ENCODE data around the gene UBE2E2.

Gene UBE2E2

DNA sequence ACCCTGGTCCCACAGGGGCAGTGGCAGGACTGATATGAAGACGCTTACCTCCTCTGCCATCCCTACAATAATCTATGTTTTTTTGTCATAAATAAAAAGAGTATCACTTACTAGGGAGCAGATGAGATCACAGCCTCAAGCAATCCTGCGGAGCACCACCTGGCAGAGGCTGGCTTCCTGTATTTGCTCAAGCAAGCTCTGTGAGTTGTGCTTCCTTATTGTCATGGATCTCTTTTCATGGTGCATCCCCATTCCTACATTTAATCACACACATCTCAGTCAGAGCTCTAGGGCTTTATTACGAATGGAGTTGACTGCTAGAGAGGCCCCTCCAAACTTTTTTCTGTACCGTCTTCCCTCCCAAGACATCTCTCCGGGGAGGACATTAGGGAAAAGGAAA is 186.0 kb downstream of the UBE2E2 start:
- DNase-seq (ENCODE audit: low read depth in 2 of 2): no peak

GRCh38 chr3:23389686-23390085 is 186.6 kb downstream of the UBE2E2 start:
- no peak for DNase-seq (ENCODE audit: low read depth in 2 of 2)

GRCh38 chr3:23390446-23390845 is 187.3 kb downstream of the UBE2E2 start:
- no peak for DNase-seq (ENCODE audit: low read depth in 2 of 2)

GRCh38 chr3:23390989-23391553 is 187.9 kb downstream of the UBE2E2 start:
- no peak for DNase-seq (ENCODE audit: low read depth in 2 of 2)

- DNase-seq (ENCODE audit: low read depth in 2 of 2): no peak
Measured at GRCh38 chr3:23395115-23395514, 192.0 kb downstream of the UBE2E2 start.

DNA sequence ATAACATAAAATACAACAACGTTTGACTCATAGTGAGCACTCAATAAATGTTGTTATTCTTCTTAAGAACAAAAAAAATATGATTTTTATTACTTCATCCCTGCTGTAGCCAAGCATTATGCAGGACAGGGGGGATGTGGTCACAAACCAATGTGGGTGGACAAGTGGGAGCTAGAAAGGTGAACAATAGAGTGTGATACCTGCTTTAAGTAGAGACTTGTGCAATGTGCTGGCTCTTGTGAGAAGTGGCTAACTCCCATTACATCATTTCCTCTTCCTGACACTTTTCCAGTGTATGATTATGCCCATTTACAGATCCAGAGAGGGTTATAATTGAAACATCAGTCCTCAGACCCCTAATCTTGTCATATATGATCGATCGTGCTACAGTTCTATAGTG is 193.6 kb downstream of the UBE2E2 start:
- no peak for DNase-seq (ENCODE audit: low read depth in 2 of 2)

DNA sequence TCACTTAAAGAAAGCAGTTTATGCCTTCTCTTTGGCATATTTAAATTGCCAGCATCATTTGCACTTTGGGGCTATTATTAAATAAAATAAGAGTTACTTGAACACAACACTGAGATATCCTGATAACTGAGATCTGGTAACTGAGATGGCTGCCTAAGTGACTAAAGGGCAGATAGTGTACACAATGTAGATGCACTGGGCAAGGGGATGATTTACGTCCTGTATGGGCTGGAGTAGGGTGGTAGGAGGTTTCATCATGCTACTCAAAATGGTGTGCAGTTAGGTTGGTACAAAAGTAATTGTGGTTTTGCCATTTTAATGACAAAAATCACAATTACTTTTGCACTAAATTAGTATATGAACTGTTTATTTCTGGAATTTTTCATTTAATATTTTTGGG is 196.1 kb downstream of the UBE2E2 start:
- DNase-seq (ENCODE audit: low read depth in 2 of 2): no peak

DNA sequence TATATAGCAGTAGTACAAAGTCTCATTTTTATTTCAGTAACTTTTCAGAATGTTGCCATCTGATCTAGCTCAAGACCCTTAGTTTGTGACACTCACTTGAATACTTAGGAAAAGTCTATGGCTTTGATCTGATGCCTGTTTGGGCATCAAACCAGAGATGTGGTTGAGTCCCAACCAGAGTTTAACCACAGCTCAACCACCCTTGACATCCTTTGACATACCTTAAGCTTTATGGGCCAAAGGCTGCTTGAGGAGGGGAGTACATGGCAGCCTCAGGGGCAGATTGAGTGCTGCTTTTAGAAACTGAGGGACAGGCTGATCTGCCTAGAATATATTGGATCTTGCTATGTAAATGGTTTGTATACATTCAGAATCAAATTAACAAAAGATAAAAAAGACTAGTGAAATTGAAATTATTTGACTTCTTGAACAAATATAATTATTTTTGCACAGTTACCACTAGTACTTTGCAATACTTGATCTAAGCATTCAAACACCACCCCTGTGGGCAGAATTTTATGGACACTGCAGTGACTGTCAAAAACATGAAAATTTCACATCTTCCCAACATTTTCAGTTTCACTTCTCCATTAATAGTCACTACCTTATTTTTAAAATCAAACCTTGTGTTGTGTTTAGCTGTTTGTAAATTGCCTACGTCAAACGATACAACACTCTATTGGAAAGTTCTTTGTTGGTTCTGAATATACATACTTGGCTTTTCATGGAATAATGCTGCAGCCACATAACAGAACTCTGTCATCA is 199.8 kb downstream of the UBE2E2 start:
- DNase-seq (ENCODE audit: low read depth in 2 of 2): no peak

- no peak for DNase-seq (ENCODE audit: low read depth in 2 of 2)
Measured at GRCh38 chr3:23404246-23404645, 201.1 kb downstream of the UBE2E2 start.

- DNase-seq (ENCODE audit: low read depth in 2 of 2): no peak
Measured at GRCh38 chr3:23405081-23405480, 202.0 kb downstream of the UBE2E2 start.

GRCh38 chr3:23406601-23407000 is 203.5 kb downstream of the UBE2E2 start:
- no peak for DNase-seq (ENCODE audit: low read depth in 2 of 2)

DNA sequence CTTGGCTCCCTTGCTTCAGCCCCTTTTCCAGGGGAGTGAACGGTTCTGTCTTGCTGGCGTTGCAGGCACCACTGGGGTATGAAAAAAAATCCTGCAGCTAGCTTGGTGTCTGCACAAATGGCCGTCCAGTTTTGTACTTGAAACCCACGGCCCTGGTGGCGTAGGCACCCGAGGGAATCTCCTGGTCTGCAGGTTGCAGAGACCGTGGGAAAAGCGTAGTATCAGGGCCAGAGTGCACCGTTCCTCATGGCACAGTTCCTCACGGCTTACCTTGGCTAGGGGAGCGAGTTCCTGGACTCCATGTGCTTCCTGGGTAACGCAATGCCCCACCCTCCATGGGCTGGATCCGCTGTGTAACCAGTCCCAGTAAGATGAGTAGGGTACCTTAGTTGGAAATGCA is 214.9 kb downstream of the UBE2E2 start:
- no peak for DNase-seq (ENCODE audit: low read depth in 2 of 2)

GRCh38 chr3:23421811-23422516 is 218.8 kb downstream of the UBE2E2 start:
- no peak for DNase-seq (ENCODE audit: low read depth in 2 of 2)

- DNase-seq (ENCODE audit: low read depth in 2 of 2): no peak
Measured at GRCh38 chr3:23422517-23422851, 219.4 kb downstream of the UBE2E2 start.

- no peak for DNase-seq (ENCODE audit: low read depth in 2 of 2)
Measured at GRCh38 chr3:23425410-23425809, 222.3 kb downstream of the UBE2E2 start.

GRCh38 chr3:23430781-23431398 is 227.8 kb downstream of the UBE2E2 start:
- DNase-seq (ENCODE audit: low read depth in 2 of 2): no peak

GRCh38 chr3:23431764-23432163 is 228.6 kb downstream of the UBE2E2 start:
- DNase-seq (ENCODE audit: low read depth in 2 of 2): peak; percentile 15 to 24

GRCh38 chr3:23435318-23435717 is 232.2 kb downstream of the UBE2E2 start:
- no peak for DNase-seq (ENCODE audit: low read depth in 2 of 2)

GRCh38 chr3:23435904-23436303 is 232.8 kb downstream of the UBE2E2 start:
- DNase-seq (ENCODE audit: low read depth in 2 of 2): no peak

GRCh38 chr3:23437484-23438145 is 234.5 kb downstream of the UBE2E2 start:
- DNase-seq (ENCODE audit: low read depth in 2 of 2): no peak

DNA sequence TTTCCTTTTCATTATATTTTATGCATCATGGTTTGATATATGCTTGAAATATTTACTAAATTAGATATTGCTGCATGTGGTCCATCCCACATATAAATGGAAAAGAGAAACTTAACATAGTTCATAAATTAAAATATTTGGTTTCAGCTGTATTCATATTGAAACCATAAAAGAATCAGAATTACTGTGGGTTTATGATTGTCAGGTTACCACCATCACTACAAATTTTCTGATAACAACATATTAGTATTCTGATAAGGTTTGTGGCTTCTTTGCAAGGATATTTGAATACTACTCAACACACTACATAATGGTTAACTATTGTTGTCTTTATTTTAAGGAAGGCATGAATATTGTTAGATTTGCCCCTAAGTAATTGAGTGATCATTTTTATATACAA is 235.5 kb downstream of the UBE2E2 start:
- no peak for DNase-seq (ENCODE audit: low read depth in 2 of 2)

GRCh38 chr3:23439080-23439479 is 236.0 kb downstream of the UBE2E2 start:
- no peak for DNase-seq (ENCODE audit: low read depth in 2 of 2)
